Endothelial cell of umbilical vein (primary cell): ENCODE data around the gene TAS1R3.

Source experiments
- EZH2 ChIP-seq: IDR thresholded peaks from 2 replicates; pipeline ENCODE4 v1.6.1; 2012; ENCODE audit warnings: borderline replicate concordance, low read depth, mild to moderate bottlenecking, moderate library complexity, low read length, inconsistent platforms; ENCODE audit not compliant: severe bottlenecking
- FOS ChIP-seq: IDR thresholded peaks from 2 replicates; pipeline ENCODE4 v1.6.1; 2011; ENCODE audit warnings: mild to moderate bottlenecking, low read length, moderate library complexity, borderline replicate concordance; ENCODE audit not compliant: insufficient read depth
- JUN ChIP-seq: IDR thresholded peaks from 2 replicates; pipeline ENCODE4 v1.6.1; 2011; ENCODE audit warnings: borderline replicate concordance, low read depth; ENCODE audit not compliant: insufficient read length, insufficient read depth
- MYC ChIP-seq: IDR thresholded peaks from one replicate; pipeline ENCODE4 v1.6.1; 2011; ENCODE audit warnings: mild to moderate bottlenecking, low read depth, low read length
- POLR2A ChIP-seq: IDR thresholded peaks from 2 replicates; pipeline ENCODE4 v1.6.1; 2012; ENCODE audit warnings: low read depth, mild to moderate bottlenecking, control low read depth, low read length
- POLR2AphosphoS5 ChIP-seq: IDR thresholded peaks from 2 replicates; pipeline ENCODE4 v1.6.1; 2012; ENCODE audit warnings: low read depth, mild to moderate bottlenecking, control low read depth, low read length, moderate library complexity; ENCODE audit not compliant: insufficient read depth
- TF ChIP-seq, protein P1 (sequence below), 2 donors: IDR thresholded peaks; 1 replicate in 1 of 2; 2 replicates in 1 of 2; pipeline ENCODE4 v1.5.1; 2011; ENCODE audit warnings: low read length in 2 of 2, mild to moderate bottlenecking in 2 of 2, moderate library complexity in 2 of 2, control low read depth in 1 of 2, inconsistent platforms in 1 of 2, low read depth in 1 of 2; ENCODE audit not compliant: insufficient read depth in 1 of 2; ENCODE audit errors: extremely low read depth in 1 of 2
- TF ChIP-seq, protein P2 (sequence below): IDR thresholded peaks from 2 replicates; pipeline ENCODE4 v1.6.1; 2011; ENCODE audit not compliant: insufficient read depth, insufficient read length

DNA sequence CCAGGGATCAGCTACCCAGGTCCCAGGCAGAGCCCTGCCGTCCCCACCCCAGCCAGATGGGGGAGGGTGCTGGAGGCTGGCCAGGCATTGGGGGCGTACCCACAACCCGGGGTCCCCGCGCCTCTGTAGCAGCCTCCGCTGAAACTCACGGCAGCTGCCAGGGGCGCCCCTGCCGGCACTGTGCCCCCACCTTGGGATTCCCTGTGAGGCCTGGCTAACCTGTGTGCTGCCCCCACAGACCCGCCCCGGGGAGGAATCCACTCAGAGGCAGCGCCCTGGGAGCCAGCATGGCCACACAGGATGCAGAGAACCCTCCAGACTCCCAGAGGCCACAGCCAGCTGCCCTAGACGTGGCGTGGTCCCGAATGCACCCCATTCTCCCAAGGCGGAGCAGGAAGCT, 14.3 kb downstream of the TAS1R3 start:
- no peak for TF ChIP-seq POLR2A
- TF ChIP-seq, protein P1, sequence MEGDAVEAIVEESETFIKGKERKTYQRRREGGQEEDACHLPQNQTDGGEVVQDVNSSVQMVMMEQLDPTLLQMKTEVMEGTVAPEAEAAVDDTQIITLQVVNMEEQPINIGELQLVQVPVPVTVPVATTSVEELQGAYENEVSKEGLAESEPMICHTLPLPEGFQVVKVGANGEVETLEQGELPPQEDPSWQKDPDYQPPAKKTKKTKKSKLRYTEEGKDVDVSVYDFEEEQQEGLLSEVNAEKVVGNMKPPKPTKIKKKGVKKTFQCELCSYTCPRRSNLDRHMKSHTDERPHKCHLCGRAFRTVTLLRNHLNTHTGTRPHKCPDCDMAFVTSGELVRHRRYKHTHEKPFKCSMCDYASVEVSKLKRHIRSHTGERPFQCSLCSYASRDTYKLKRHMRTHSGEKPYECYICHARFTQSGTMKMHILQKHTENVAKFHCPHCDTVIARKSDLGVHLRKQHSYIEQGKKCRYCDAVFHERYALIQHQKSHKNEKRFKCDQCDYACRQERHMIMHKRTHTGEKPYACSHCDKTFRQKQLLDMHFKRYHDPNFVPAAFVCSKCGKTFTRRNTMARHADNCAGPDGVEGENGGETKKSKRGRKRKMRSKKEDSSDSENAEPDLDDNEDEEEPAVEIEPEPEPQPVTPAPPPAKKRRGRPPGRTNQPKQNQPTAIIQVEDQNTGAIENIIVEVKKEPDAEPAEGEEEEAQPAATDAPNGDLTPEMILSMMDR (IDR thresholded peaks at IDR 0.05; ENCODE audit: extremely low read depth in 1 of 2, insufficient read depth in 1 of 2, low read depth in 1 of 2, low read length in 2 of 2) = no peak
- TF ChIP-seq EZH2 = no peak
- no peak for TF ChIP-seq POLR2AphosphoS5
- TF ChIP-seq MYC = no peak
- TF ChIP-seq, protein P2, sequence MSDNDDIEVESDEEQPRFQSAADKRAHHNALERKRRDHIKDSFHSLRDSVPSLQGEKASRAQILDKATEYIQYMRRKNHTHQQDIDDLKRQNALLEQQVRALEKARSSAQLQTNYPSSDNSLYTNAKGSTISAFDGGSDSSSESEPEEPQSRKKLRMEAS = no peak
- TF ChIP-seq FOS = no peak
- TF ChIP-seq JUN = no peak
